ENCODE measurements around the gene APBA2.

DNA sequence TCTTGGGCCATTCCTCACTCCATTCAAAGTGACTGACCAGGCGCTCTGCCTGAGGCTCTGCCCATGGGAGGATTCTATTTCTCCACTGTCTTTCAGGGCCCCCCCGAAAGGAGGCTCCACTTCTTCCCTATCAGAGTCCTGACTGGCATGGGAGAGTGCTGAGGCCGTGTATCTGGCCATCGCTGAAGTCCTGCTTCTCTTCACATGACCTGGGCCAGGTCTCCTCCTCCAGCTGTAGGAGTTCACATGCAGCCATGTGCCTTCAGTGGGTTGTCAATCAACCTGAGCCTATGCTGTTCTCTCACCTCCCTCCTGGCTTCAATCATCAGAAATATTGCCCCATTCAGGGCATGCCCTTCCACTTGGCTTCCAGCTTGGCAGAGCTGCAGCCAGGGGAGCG lies 12.8 kb upstream of the APBA2 start:
- TF ChIP-seq, protein P1, sequence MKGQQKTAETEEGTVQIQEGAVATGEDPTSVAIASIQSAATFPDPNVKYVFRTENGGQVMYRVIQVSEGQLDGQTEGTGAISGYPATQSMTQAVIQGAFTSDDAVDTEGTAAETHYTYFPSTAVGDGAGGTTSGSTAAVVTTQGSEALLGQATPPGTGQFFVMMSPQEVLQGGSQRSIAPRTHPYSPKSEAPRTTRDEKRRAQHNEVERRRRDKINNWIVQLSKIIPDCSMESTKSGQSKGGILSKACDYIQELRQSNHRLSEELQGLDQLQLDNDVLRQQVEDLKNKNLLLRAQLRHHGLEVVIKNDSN (CRISPR knock-in tag; IDR thresholded peaks at IDR 0.05) = no peak
- TF ChIP-seq, protein P2, sequence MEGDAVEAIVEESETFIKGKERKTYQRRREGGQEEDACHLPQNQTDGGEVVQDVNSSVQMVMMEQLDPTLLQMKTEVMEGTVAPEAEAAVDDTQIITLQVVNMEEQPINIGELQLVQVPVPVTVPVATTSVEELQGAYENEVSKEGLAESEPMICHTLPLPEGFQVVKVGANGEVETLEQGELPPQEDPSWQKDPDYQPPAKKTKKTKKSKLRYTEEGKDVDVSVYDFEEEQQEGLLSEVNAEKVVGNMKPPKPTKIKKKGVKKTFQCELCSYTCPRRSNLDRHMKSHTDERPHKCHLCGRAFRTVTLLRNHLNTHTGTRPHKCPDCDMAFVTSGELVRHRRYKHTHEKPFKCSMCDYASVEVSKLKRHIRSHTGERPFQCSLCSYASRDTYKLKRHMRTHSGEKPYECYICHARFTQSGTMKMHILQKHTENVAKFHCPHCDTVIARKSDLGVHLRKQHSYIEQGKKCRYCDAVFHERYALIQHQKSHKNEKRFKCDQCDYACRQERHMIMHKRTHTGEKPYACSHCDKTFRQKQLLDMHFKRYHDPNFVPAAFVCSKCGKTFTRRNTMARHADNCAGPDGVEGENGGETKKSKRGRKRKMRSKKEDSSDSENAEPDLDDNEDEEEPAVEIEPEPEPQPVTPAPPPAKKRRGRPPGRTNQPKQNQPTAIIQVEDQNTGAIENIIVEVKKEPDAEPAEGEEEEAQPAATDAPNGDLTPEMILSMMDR (IDR thresholded peaks at IDR 0.05) = no peak
- TF ChIP-seq ZNF416 (CRISPR knock-in tag; IDR thresholded peaks at IDR 0.05) (no peak), ZNF671 (CRISPR knock-in tag; IDR thresholded peaks at IDR 0.05) (no peak), ZNF317 (CRISPR knock-in tag; IDR thresholded peaks at IDR 0.05; ENCODE audit: borderline replicate concordance, low read depth) (no peak)
- TF ChIP-seq, protein P3, sequence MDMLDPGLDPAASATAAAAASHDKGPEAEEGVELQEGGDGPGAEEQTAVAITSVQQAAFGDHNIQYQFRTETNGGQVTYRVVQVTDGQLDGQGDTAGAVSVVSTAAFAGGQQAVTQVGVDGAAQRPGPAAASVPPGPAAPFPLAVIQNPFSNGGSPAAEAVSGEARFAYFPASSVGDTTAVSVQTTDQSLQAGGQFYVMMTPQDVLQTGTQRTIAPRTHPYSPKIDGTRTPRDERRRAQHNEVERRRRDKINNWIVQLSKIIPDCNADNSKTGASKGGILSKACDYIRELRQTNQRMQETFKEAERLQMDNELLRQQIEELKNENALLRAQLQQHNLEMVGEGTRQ (CRISPR knock-in tag; IDR thresholded peaks at IDR 0.05) = no peak
